Fibroblast of lung (primary cell): ENCODE measurements around the gene ACTR3.

Experiments
- CTCF ChIP-seq, 2 donors: IDR thresholded peaks in 1 of 2; conservative IDR thresholded peaks in 1 of 2; 1 replicate in 1 of 2; 2 replicates in 1 of 2; pipeline ENCODE4 v1.5.1; 2011 to 2012; ENCODE audit warnings: low read length in 2 of 2, control low read depth in 1 of 2, inconsistent platforms in 1 of 2, low read depth in 1 of 2, mild to moderate bottlenecking in 1 of 2
- EZH2 ChIP-seq: IDR thresholded peaks from 2 replicates; pipeline ENCODE4 v1.5.1; 2012; ENCODE audit warnings: low read length, control low read depth, mild to moderate bottlenecking; ENCODE audit errors: missing control alignments

- no peak for TF ChIP-seq EZH2
- TF ChIP-seq CTCF (conservative IDR thresholded peaks at IDR 0.05 in 1 of 2, IDR thresholded peaks at IDR 0.05 in 1 of 2; ENCODE audit: low read depth in 1 of 2, low read length in 2 of 2): no peak
Observed at GRCh38 chr2:113967272-113967671, 77.4 kb downstream of the ACTR3 start.
